HepG2 (cell line): ENCODE data around the gene CTF1.
A peak's percentile ranks its signal among the peaks of the same experiment; 100 is the strongest.

Source experiments
- CTCF ChIP-seq: sonication (generic); formaldehyde crosslinking; IDR thresholded peaks from 2 replicates; pipeline ENCODE4 v1.5.0; 2020; ENCODE audit warnings: mild to moderate bottlenecking, missing genetic modification reagents, moderate library complexity
- DNMT1 ChIP-seq: sonication (generic); formaldehyde crosslinking; IDR thresholded peaks from 2 replicates; pipeline ENCODE4 v1.5.1; 2020; ENCODE audit warnings: mild to moderate bottlenecking, missing genetic modification reagents
- KDM1A ChIP-seq: IDR thresholded peaks from 2 replicates; pipeline ENCODE4 v1.6.1; 2016; ENCODE audit warnings: missing compliant biosample characterization
- SIN3A ChIP-seq: IDR thresholded peaks from 2 replicates; pipeline ENCODE4 v1.6.1; 2011; ENCODE audit warnings: low read depth, mild to moderate bottlenecking, control low read depth, low read length, borderline replicate concordance
- SMYD3 ChIP-seq: sonication (generic); formaldehyde crosslinking; IDR thresholded peaks from 2 replicates; pipeline ENCODE4 v1.8.1; 2023; ENCODE audit warnings: mild to moderate bottlenecking, missing genetic modification reagents
- ZNF468 ChIP-seq: sonication (generic); formaldehyde crosslinking; IDR thresholded peaks from 2 replicates; pipeline ENCODE4 v1.8.0; 2022; ENCODE audit warnings: mild to moderate bottlenecking, moderate library complexity, missing genetic modification reagents
- ZNF775 ChIP-seq: sonication (generic); formaldehyde crosslinking; IDR thresholded peaks from 2 replicates; pipeline ENCODE4 v1.4.0; 2020; ENCODE audit warnings: missing genetic modification reagents, mild to moderate bottlenecking, moderate library complexity, borderline replicate concordance

GRCh38 chr16:30907064-30907463 lies 10.7 kb downstream of the CTF1 start:
- TF ChIP-seq KDM1A (CRISPR knock-in tag) (0 out of 2 replicates have a peak, but pooled peaks have one; percentile 32), ZNF468 (CRISPR knock-in tag) (no peak), DNMT1 (CRISPR knock-in tag) (no peak), ZNF775 (CRISPR knock-in tag) (no peak), CTCF (no peak), SIN3A (no peak), SMYD3 (CRISPR knock-in tag) (no peak)
